PFSK-1 (cell line): Measurements from ENCODE around the gene NRN1.

Source experiments
- POLR2AphosphoS5 ChIP-seq: IDR thresholded peaks from 2 replicates; pipeline ENCODE4 v1.6.1; 2012; ENCODE audit warnings: low read depth, mild to moderate bottlenecking, control low read depth, low read length, moderate library complexity
- REST ChIP-seq, 2 experiments: IDR thresholded peaks; 2 replicates each; pipeline versions ENCODE4 v1.6.1 to v1.8.0; 2011 to 2012; ENCODE audit warnings: low read depth in 2 of 2, low read length in 2 of 2, control low read depth in 1 of 2, inconsistent platforms in 1 of 2, mild to moderate bottlenecking in 1 of 2, moderate library complexity in 1 of 2; ENCODE audit not compliant: insufficient read depth in 1 of 2
- SIN3A ChIP-seq: IDR thresholded peaks from 2 replicates; pipeline ENCODE4 v1.6.1; 2012; ENCODE audit warnings: mild to moderate bottlenecking, low read length, moderate library complexity, borderline replicate concordance; ENCODE audit not compliant: insufficient read depth
- TAF1 ChIP-seq: IDR thresholded peaks from 2 replicates; pipeline ENCODE4 v1.6.1; 2012; ENCODE audit warnings: low read length, control low read depth, borderline replicate concordance; ENCODE audit not compliant: insufficient read depth

- no peak for TF ChIP-seq SIN3A
- TF ChIP-seq POLR2AphosphoS5: no peak
- no peak for TF ChIP-seq REST (IDR thresholded peaks at IDR 0.05; ENCODE audit: insufficient read depth in 1 of 2, low read depth in 2 of 2, low read length in 2 of 2)
- TF ChIP-seq TAF1: no peak
Measured at GRCh38 chr6:6006006-6006427, 708 bp downstream of the NRN1 start.
